Heart left ventricle (tissue), 13 donors: ENCODE measurements around the gene CACNA2D1.

Experiments used
- CTCF ChIP-seq, 12 donors: fragments of 200-600 bp; sonication (generic) in 4 of 12; IDR thresholded peaks; one replicate each; pipeline versions ENCODE4 v1.5.0 to v1.8.0; 2018 to 2022; ENCODE audit warnings: antibody characterized with exemption in 12 of 12, mild to moderate bottlenecking in 5 of 12
- POLR2A ChIP-seq, 2 donors: fragments of 450-650 bp; IDR thresholded peaks; one replicate each; pipeline ENCODE4 v1.6.1; 2017; ENCODE audit warnings: antibody characterized with exemption in 2 of 2, mild to moderate bottlenecking in 2 of 2, moderate library complexity in 2 of 2
- donor health status: ischemic (EF 13 %, LVEDD 7.1; RV severe dilation, severe dysfunction).
- donor health status: DM: no; HTN: yes; CAD: no.
- donor health status: DM: no; HTN: no; CAD: no.
- donor health status: ischemic (EF 25% LVEDD 6.9; RV normal size, moderate dysfunction).
- donor health status: ischemic (EF 25% LVEDD 5.7; RV mildly dilated, moderate dysfunction).
- donor health status: ischemic (EF 35%, LVEDD 5.7; RV mildly dilated, moderate dysfunction).
- donor health status: nonischemic (EF 11% LVEDD 7.7; RV severe dilation, severe dysfunction).
- donor health status: DM: yes; HTN: yes; CAD: no.
- donor health status: PGD.
- donor health status: ischemic (EF 29% LVEDD 5.4; RV normal size, mild dysfunction).
- donor health status: nonischemic (EF 23%, LVEDD 6.1; RV moderate dilation, normal function).

GRCh38 chr7:82229164-82229563 is 214.4 kb downstream of the CACNA2D1 start:
- TF ChIP-seq CTCF (IDR thresholded peaks at IDR 0.05) (no peak), POLR2A (IDR thresholded peaks at IDR 0.05) (no peak)
